ENCODE results near the gene CDH4. TPM values are rescaled to one million over a fixed set of nuclear protein-coding genes. Genes with fewer than 3 reads are reported as not detected.

CDH4 gene
- 1 to 10 TPM; 1.1 to 8.1 (median 6.9) TPM for polyA plus RNA-seq (ENCODE audit: insufficient read length in 4 of 4)

DNA sequence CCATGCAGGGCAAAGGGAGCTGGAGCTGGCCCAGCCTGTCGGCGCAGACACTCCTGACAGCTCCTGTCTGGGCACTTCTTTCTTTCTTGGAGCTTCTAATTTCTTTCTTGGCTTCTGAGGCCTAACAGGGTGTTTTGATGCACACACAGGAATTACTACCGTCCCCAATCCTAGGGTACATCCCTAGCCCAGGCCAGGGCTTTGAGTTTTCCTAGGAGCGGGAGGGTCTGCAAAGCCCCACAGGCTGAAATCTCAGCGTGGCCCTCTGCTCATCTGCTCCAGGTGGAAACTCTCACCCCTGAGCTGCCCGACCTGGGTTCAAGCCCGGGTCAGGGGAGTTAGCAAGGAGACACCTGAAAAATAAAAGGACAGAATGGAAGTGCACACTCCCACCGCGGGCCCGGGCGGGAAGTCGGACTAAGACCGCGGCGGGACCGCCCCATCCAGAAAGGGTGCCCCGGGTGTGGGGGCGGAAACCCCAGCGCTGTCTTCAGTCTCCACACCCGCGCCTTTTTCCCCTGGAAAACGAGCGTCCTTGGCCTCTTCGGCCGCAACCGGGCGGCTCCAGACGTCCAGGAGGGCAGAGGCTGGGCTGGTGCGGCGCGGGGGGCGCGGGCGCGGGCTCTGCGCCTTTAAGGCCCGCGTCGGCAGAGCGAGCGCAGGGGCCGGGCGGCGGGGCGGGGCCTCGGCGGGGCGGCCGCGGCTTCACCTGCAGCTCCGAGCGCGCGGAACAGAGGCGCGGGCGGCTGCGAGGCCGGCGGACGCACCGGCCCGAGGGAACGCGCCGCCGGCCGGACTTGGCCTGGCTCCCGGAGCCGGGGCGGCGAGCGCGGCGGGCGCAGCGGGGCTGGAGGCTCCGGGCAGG lies at the start of gene CDH4:
Gene CDH4, plus strand, starts transcription at position 733 of the 865 bp plus-strand sequence.
- DNase-seq (ENCODE audit: low read depth in 4 of 4, low spot score in 3 of 4): no peak

GRCh38 chr20:61203320-61203719 lies 48.7 kb upstream of the CDH4 start:
- peak in 2 of 4 donors; percentile 10 to 11 for DNase-seq (ENCODE audit: low read depth in 4 of 4, low spot score in 3 of 4)

- no peak for DNase-seq (ENCODE audit: low read depth in 4 of 4, low spot score in 3 of 4)
Measured at GRCh38 chr20:61204206-61204605, 47.9 kb upstream of the CDH4 start.

GRCh38 chr20:61205769-61206168 lies 46.3 kb upstream of the CDH4 start:
- no peak for DNase-seq (ENCODE audit: low read depth in 4 of 4, low spot score in 3 of 4)

DNA sequence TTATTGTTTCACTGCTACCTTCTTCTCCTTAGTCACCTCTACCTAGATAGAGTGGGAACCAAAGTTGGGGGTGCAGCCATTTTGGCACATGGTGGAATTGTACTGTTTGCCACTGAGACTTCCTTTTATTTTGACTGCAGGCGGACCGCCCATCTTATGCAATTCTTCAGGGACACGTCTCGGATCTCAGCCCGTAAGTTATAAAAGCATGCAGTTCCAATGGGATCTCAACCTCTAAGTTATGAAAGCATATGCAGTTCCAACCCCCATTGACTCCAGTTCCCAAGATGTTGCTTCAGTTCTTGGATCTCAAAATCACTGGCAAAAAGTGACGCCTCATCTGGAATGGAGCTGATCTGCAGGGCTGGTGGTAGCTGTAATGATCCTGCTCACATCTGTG lies 41.2 kb upstream of the CDH4 start:
- no peak for DNase-seq (ENCODE audit: low read depth in 4 of 4, low spot score in 3 of 4)

DNA sequence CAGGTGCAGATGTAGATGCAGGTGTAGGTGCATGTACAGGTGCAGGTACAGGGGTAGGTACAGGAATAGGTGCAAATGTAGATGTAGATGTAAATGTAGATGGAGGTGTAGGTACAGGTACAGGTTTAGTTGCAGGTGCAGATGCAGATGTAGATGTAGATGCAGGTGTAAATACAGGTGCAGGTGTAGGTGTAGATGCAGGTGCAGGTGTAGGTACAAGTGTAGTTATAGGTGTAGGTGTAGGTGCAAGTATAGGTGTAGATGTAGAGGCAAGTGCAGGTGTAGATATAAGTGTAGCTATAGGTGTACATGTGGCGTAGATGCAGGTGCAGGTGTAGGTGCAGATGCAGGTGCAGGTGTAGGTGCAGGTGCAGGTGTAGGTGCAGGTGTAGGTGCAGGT lies 34.2 kb upstream of the CDH4 start:
- no peak for DNase-seq (ENCODE audit: low read depth in 4 of 4, low spot score in 3 of 4)

- DNase-seq (ENCODE audit: low read depth in 4 of 4, low spot score in 3 of 4): no peak
Measured at GRCh38 chr20:61219021-61219431, 33.0 kb upstream of the CDH4 start.

- no peak for DNase-seq (ENCODE audit: low read depth in 4 of 4, low spot score in 3 of 4)
Measured at GRCh38 chr20:61220131-61220530, 31.9 kb upstream of the CDH4 start.

- DNase-seq (ENCODE audit: low read depth in 4 of 4, low spot score in 3 of 4): no peak
Measured at GRCh38 chr20:61220626-61221325, 31.3 kb upstream of the CDH4 start.

DNA sequence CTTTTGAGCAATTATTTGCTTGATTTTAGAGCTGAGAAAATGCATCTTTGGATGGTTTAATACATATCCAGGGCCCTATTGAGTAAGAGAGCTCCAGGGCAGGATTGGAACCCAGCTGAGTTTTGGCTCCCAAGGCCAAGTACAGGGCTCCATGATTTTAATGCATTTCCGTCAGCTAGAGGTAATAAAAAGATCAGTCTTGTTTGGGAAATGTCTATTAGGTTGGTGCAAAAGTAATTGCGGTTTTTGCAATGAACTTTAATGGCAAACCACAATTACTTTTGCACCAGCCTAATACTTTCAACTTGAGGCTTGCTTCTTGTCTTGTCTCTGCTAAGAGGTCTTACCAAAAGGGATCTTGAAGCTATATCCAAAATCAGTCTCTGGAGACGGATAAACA lies 29.4 kb upstream of the CDH4 start:
- DNase-seq (ENCODE audit: low read depth in 4 of 4, low spot score in 3 of 4): no peak

DNA sequence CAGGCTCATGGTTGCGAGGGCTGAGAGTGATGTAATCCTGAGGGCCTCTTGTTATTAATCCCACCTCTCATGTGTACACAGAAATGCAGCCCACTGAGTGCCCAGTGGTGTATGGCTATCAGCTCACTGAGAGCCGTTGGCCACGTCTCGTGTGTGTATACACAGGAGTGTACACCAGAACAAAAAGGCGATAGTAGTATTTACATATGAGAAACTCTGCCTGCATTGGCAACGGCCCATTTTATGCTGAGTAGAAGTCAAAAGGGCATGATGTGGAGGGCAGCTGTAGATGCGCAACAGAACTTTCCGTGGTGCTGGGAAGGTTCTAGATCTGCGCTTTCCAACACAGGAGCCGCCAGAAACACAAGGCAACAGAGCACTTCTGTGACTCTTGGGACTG lies 28.9 kb upstream of the CDH4 start:
- DNase-seq (ENCODE audit: low read depth in 4 of 4, low spot score in 3 of 4): no peak

GRCh38 chr20:61230166-61230565 lies 21.9 kb upstream of the CDH4 start:
- no peak for DNase-seq (ENCODE audit: low read depth in 4 of 4, low spot score in 3 of 4)

DNA sequence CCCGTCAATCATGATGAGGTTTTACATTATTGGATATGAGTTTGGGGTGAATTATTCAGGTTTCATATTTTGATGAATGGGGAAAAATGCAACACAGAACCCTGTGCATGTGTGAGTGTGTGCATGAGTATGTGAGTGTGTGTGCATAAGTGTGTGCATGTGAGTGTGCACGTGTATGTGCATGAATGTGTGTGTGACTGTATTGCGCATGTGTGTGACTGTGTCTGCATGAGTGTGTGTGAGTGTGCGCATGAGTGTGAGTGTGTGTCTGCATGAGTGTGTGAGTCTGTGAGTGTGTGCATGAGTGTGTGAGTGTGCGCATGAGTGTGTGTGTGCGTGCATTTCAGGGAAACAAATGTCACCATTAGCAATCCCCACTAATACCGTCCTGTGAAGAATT lies 18.5 kb upstream of the CDH4 start:
- no peak for DNase-seq (ENCODE audit: low read depth in 4 of 4, low spot score in 3 of 4)

GRCh38 chr20:61234224-61234890 lies 17.7 kb upstream of the CDH4 start:
- no peak for DNase-seq (ENCODE audit: low read depth in 4 of 4, low spot score in 3 of 4)

DNA sequence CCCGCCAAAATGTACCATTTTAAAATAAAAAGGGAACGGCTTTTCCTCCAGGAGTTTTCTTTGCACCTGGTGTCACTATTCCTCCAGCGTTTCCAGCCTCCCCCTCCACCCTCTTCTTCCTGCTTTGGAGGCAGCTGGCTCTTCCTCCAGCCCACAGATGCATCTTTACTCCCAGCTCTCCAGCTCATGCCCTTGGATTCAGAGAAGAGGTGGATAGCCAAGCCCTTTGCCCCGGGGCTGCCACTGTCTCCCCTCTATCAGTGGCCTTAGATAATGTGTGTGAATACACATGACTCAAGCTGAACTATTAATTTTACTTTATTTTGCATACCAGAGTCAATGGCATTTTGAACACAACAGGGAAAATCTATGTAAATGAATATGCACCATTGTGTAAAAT lies 15.3 kb upstream of the CDH4 start:
- DNase-seq (ENCODE audit: low read depth in 4 of 4, low spot score in 3 of 4): no peak

DNA sequence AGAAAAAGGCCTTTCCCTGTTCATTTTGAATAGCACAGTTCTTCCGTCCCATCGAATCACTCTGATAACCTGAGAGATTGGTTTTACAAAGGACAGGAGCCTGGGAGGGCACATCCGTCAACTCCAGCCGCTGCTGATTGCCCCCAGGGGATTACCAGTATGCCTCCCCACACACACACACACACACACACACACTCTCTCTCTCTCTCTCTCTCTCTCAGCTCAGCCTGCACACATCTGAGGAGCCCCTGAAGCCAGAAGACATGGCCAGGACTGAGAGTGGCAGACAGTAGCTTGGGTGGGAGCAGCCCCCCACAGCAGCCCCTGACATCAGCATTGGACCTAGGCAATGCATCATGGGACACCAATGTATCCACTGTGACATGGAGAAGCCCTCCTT lies 13.2 kb upstream of the CDH4 start:
- no peak for DNase-seq (ENCODE audit: low read depth in 4 of 4, low spot score in 3 of 4)

DNA sequence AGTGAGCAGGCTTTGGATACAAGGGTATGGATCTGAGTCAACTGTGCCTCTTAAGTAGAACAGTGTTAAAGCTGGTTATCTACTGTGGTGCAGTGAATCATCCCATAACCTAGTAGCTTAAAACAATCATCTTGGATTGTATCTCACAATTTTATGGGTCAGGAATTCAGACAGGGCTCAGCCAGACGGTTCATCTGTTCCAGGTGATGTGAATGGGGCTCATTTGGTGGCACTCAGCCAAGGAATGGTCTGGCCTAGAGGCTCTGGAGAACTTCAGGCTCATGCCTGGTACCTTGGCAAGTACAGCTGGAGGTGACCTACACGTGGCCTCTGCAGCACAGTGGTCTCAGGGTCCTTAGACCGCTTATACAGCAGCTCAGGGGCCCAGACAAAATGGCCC lies 11.2 kb upstream of the CDH4 start:
- no peak for DNase-seq (ENCODE audit: low read depth in 4 of 4, low spot score in 3 of 4)

DNA sequence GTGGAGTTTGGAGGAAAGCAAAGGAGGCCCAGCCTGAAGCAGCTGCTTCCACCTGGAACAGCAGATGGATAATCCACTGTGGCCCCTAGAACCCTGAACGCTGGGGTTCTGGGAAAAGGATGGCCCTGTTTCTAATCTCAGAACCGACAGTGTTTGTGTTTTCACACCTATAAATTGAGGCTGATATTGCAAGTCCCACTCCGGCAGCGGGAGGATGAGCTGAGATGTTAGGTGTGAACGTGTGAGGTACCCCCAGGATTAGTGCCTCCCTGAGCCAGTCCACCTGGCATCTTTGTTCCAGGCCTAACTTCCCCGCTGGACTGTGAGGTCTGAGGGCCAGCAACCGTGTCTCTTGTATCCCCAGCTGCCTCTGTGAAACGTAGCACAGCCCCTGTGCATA lies 7.8 kb upstream of the CDH4 start:
- DNase-seq (ENCODE audit: low read depth in 4 of 4, low spot score in 3 of 4): no peak

DNA sequence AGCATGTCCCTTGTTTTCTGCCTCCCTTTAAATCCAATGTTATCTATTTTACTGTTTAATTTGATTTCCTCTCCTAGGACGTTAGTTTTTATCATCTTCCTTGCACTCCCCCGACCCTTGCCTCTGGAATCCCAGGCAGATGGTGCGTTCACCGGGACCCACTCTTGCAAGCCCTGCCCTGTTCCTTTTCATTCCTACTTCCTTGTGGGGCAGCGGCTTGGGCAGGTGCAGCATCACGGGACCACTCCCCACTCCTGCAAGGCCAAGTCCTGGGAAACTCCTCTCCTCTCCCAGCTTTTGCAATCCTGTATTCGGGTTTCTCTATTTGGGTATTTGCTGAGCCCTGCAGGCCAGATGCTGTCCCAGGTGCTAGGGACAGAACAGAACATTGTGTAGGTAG lies 5.8 kb upstream of the CDH4 start:
- no peak for DNase-seq (ENCODE audit: low read depth in 4 of 4, low spot score in 3 of 4)

DNA sequence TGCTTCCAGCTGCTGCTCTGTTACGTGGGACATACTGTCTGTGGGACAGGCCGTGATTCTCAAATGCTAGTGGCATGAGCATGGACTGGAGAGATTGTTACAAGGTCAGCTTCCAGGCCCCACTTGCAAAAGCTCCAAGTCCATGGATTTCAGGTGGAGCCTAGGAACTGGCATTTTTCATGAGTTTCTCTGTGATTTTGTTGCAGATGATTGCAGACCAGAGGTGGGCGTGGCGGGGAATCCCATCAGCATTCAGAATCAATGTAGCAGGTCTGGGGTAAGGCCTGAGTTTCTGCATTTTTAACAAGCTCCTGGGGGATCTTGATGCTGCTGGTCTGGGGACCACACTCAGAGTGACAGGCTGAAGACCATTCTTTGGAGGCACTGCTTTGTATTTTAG lies 2.4 kb upstream of the CDH4 start:
- no peak for DNase-seq (ENCODE audit: low read depth in 4 of 4, low spot score in 3 of 4)

DNA sequence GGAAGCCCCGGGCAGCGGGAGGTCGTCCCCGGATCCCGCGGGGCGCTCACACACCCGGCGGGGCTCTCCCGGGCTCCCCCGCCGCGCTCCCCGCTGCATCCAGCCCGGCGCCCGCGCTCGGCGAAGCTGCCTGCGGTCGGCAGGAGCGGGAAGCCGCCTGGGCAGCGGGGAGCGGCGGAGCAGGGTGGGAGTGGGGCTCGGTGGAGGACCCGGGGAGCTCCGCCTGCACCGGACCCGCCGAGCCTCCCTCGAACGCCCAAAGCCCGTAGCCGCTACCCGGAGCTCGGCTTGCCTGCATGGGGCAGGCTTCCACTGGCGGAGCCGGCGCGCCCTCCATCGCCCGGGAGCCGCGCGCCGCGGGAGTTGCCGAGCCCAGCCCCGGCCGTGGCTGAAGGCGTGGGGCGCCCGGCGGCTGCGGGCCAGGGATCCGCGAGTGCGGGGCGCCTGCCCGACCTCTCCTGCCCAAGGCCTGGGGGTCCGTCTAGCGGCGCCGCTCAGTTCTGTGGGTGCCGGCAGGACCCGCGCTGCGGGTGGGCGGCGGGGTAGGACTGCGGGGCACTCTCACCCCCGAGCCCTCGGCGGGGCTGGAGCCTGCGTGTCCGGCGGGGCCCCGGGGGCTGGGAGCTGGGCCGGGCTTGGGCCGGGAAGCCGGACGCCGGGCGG lies 671 bp downstream of the CDH4 start:
- no peak for DNase-seq (ENCODE audit: low read depth in 4 of 4, low spot score in 3 of 4)
